Type B pancreatic cell (in vitro differentiated cells): Measurements from ENCODE around the gene MAP4K5. TPM values are rescaled to one million over a fixed set of nuclear protein-coding genes. Genes with fewer than 3 reads are reported as not detected.
"Not testable (repeated sequence)": the region's sequence is repeated elsewhere in the genome, so short reads cannot be mapped to it uniquely, and the experiment has no call there.

Experiments used
- DNase-seq: peaks from one replicate; pipeline ENCODE4 v3.0.0; 2021; ENCODE audit warnings: mixed read lengths; ENCODE audit not compliant: unreplicated experiment; ENCODE audit errors: extremely low spot score
- H3K27ac Mint-ChIP-seq: 2 replicates; pipeline ENCODE4 v1.8.0; 2021; ENCODE audit warnings: mild to moderate bottlenecking, mixed read lengths
- H3K27me3 Mint-ChIP-seq: 2 replicates; pipeline ENCODE4 v1.8.0; 2021; ENCODE audit warnings: mixed read lengths
- H3K36me3 Mint-ChIP-seq: 2 replicates; pipeline ENCODE4 v1.8.0; 2021; ENCODE audit warnings: mixed read lengths
- H3K4me1 Mint-ChIP-seq: one replicate; pipeline ENCODE4 v1.8.0; 2021; ENCODE audit warnings: mixed read lengths; ENCODE audit not compliant: unreplicated experiment
- H3K4me3 Mint-ChIP-seq: 2 replicates; pipeline ENCODE4 v1.8.0; 2021; ENCODE audit warnings: mild to moderate bottlenecking, mixed read lengths
- H3K9me3 Mint-ChIP-seq: 2 replicates; pipeline ENCODE4 v1.8.0; 2021; ENCODE audit warnings: mixed read lengths
- CTCF ChIP-seq: fragments of 200-600 bp; sonication (generic); conservative IDR thresholded peaks from 2 replicates; pipeline ENCODE4 v1.5.0; 2021; ENCODE audit warnings: antibody characterized with exemption, mild to moderate bottlenecking
- total RNA-seq: library from RNA; stranded (reverse); gene quantifications from 2 replicates; pipeline ENCODE4 v1.2.1, GENCODE V29; 2021; ENCODE audit warnings: low replicate concordance

The MAP4K5 gene
- total RNA-seq, 1 donor from 2014 or later = 58.4 TPM

- no peaks in the 10 kb centered on the region for H3K27me3 Mint-ChIP-seq
- H3K4me3 Mint-ChIP-seq = no peak overlapping the region
- no peak for DNase-seq
- peaks cover 16% of the 10 kb centered on the region for H3K36me3 Mint-ChIP-seq
- H3K9me3 Mint-ChIP-seq = no peaks in the 10 kb centered on the region
- no peak overlapping the region for H3K27ac Mint-ChIP-seq
- peaks cover 8% of the 10 kb centered on the region for H3K4me1 Mint-ChIP-seq
- TF ChIP-seq CTCF = no peak
Observed at GRCh38 chr14:50512463-50512862, 19.9 kb downstream of the MAP4K5 start.

GRCh38 chr14:50510157-50510556 is 22.2 kb downstream of the MAP4K5 start:
- Mint-ChIP-seq H3K27ac (no peak overlapping the region), H3K4me3 (no peak overlapping the region), H3K27me3 (no peaks in the 10 kb centered on the region), H3K9me3 (no peaks in the 10 kb centered on the region), H3K4me1 (peaks cover 8% of the 10 kb centered on the region), H3K36me3 (peaks cover 16% of the 10 kb centered on the region)
- DNase-seq = no peak
- TF ChIP-seq CTCF = no peak

- not testable (repeated sequence) for H3K27me3 Mint-ChIP-seq, H3K4me3 Mint-ChIP-seq, H3K4me1 Mint-ChIP-seq, DNase-seq, H3K27ac Mint-ChIP-seq, H3K9me3 Mint-ChIP-seq
- peaks cover 19% of the 10 kb centered on the region for H3K36me3 Mint-ChIP-seq
Observed at GRCh38 chr14:50507078-50507477, 25.3 kb downstream of the MAP4K5 start.

GRCh38 chr14:50501642-50502041 is 30.7 kb downstream of the MAP4K5 start:
- TF ChIP-seq CTCF = no peak
- DNase-seq = no peak
- H3K4me3 Mint-ChIP-seq = no peak overlapping the region

GRCh38 chr14:50497351-50497750 is 35.0 kb downstream of the MAP4K5 start:
- H3K27me3 Mint-ChIP-seq = no peaks in the 10 kb centered on the region
- peaks cover 32% of the 10 kb centered on the region for H3K36me3 Mint-ChIP-seq
- DNase-seq = no peak
- no peak for TF ChIP-seq CTCF
- no peak overlapping the region for H3K4me3 Mint-ChIP-seq
- no peaks in the 10 kb centered on the region for H3K9me3 Mint-ChIP-seq
- H3K27ac Mint-ChIP-seq = no peak overlapping the region
- H3K4me1 Mint-ChIP-seq = no peaks in the 10 kb centered on the region

More at GRCh38 chr14:50501642-50502041, 30.7 kb downstream of the MAP4K5 start:
- Mint-ChIP-seq H3K27me3 (no peaks in the 10 kb centered on the region), H3K9me3 (no peaks in the 10 kb centered on the region), H3K27ac (no peak overlapping the region), H3K36me3 (peaks cover 20% of the 10 kb centered on the region), H3K4me1 (no peaks in the 10 kb centered on the region)

GRCh38 chr14:50489851-50490250 is 42.5 kb downstream of the MAP4K5 start:
- no peak for TF ChIP-seq CTCF
- Mint-ChIP-seq H3K27ac (no peak overlapping the region), H3K36me3 (peaks cover 23% of the 10 kb centered on the region), H3K27me3 (no peaks in the 10 kb centered on the region), H3K4me1 (no peaks in the 10 kb centered on the region), H3K4me3 (no peak overlapping the region), H3K9me3 (no peaks in the 10 kb centered on the region)
- DNase-seq = no peak
